ENCODE results near the gene LINGO1.

The LINGO1 gene

DNA sequence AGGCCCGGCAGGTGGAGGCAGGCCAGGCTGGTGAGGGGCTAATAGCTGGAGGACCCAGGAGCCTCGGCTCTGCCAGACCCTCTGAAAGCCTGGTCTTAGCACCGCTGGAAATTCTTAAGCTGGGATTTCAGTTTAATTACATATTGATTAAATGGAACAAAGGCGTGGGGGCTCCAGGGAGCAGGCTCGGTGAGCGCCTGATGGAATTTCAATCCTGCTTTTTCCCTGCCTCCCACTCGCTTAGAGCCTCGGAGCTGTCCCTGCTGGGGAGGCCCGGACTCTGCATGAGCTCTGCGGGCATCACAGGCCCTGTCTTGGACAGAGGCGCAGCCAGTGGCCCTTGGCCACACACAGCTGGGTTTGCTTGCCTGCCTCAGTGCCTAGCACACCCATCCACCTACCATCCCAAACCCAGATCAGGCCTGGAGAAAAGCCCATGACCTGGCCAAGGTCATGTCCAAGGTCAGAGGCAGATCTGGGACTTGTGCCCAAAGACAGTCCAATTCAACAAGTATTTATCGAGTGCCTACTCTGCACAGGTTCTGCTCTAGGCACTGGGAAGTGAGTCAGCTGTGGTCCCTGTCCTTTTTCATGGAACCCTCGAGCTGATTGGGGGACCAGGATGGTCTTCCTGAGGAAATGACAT is 40.6 kb downstream of the LINGO1 start:
- Histone ChIP-seq H3K4me3 (ENCODE audit: extremely low read depth, insufficient read depth, low read length, poor library complexity, severe bottlenecking) (no peak overlapping the region), H3K36me3 (ENCODE audit: control insufficient read depth, insufficient read depth, low read length) (no peaks in the 10 kb centered on the region), H3K4me1 (ENCODE audit: control insufficient read depth, insufficient read depth, low read length, poor library complexity, severe bottlenecking) (peaks cover 4% of the 10 kb centered on the region), H3K27ac (ENCODE audit: low read depth, low read length, severe bottlenecking) (no peak overlapping the region), H3K9me3 (ENCODE audit: control insufficient read depth, low read length) (no peaks in the 10 kb centered on the region)
- 77 to 80% methylated on average over 10 to 13 of the region's 13 CpGs for WGBS, 2 experiments (ENCODE audit: insufficient coverage in 2 of 2)

DNA sequence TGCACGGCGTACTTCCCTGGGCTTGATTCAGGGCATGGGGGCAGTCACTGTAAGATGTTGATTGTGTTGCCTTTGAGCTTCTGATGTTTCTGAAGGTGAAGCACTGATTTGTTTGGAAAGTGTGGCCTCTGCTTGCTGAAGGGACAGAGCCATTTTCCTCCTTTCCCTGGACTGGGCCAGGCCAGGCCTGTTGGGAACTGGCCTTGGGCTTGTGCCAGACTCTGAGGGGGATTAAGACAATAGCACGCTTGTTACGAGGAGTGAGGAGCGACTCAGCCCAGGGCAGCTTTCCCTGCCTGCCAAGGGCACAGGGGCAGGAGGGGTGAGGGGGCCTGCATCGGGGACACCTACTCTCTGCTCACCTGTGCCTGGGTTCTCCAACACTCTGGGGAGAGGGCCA is 42.9 kb downstream of the LINGO1 start:
- no peak overlapping the region for H3K4me3 ChIP-seq (ENCODE audit: extremely low read depth, insufficient read depth, low read length, poor library complexity, severe bottlenecking)
- no peaks in the 10 kb centered on the region for H3K9me3 ChIP-seq (ENCODE audit: control insufficient read depth, low read length)
- no peaks in the 10 kb centered on the region for H3K36me3 ChIP-seq (ENCODE audit: control insufficient read depth, insufficient read depth, low read length)
- H3K27ac ChIP-seq (ENCODE audit: low read depth, low read length, severe bottlenecking) = no peak overlapping the region
- WGBS, 2 experiments (ENCODE audit: insufficient coverage in 2 of 2) = 86 to 96% methylated on average over 4 of the region's 6 CpGs
- H3K4me1 ChIP-seq (ENCODE audit: control insufficient read depth, insufficient read depth, low read length, poor library complexity, severe bottlenecking) = no peaks in the 10 kb centered on the region

DNA sequence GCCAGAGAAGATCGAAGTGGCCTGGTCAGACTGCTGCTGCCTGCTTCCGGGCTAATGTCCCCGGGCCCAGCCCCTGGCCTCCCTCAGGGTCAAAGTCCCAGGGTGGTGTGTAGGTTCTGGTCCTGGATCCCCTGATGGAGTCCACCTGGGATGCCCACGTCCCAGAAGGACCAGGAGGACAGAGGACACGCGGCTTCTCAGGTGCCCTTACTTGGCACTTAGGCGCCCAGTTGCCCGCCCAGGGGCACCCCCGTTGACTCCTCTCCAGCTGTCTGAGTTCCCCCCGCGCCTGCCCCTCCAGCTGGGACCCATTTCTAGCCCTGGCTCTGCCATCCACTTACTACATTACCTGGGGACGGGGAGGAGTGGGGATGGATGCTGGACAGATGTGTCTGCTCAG is 44.6 kb downstream of the LINGO1 start:
- Histone ChIP-seq H3K4me1 (ENCODE audit: control insufficient read depth, insufficient read depth, low read length, poor library complexity, severe bottlenecking) (no peaks in the 10 kb centered on the region), H3K9me3 (ENCODE audit: control insufficient read depth, low read length) (no peaks in the 10 kb centered on the region), H3K36me3 (ENCODE audit: control insufficient read depth, insufficient read depth, low read length) (no peaks in the 10 kb centered on the region), H3K4me3 (ENCODE audit: extremely low read depth, insufficient read depth, low read length, poor library complexity, severe bottlenecking) (no peak overlapping the region), H3K27ac (ENCODE audit: low read depth, low read length, severe bottlenecking) (no peak overlapping the region)
- WGBS, 2 experiments (ENCODE audit: insufficient coverage in 2 of 2) = 89 to 97% methylated on average over 5 to 9 of the region's 12 CpGs

DNA sequence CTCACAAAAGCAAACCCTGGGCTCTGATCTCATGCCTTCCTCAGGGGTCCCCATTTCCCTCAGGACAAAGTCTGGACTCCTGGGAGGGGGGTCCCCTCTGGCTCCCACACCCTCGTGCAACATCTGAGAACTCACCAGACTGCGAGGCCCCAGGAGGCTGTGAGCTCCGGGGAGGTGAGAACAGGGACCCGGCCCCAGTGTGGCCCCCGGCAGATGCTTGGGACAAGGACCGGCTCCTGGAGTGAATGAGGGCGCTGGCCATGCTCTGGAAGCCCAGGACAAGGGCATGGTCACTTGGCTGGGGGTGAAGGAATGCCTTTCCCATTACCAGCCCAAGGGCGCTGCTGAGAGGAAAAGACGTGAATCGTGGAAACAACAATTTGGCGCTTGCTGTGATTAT is 48.0 kb downstream of the LINGO1 start:
- H3K9me3 ChIP-seq (ENCODE audit: control insufficient read depth, low read length) = no peaks in the 10 kb centered on the region
- 85 to 93% methylated on average over 6 to 11 of the region's 11 CpGs for WGBS, 2 experiments (ENCODE audit: insufficient coverage in 2 of 2)
- no peaks in the 10 kb centered on the region for H3K36me3 ChIP-seq (ENCODE audit: control insufficient read depth, insufficient read depth, low read length)
- no peaks in the 10 kb centered on the region for H3K4me1 ChIP-seq (ENCODE audit: control insufficient read depth, insufficient read depth, low read length, poor library complexity, severe bottlenecking)
- H3K27ac ChIP-seq (ENCODE audit: low read depth, low read length, severe bottlenecking) = no peak overlapping the region
- H3K4me3 ChIP-seq (ENCODE audit: extremely low read depth, insufficient read depth, low read length, poor library complexity, severe bottlenecking) = no peak overlapping the region

DNA sequence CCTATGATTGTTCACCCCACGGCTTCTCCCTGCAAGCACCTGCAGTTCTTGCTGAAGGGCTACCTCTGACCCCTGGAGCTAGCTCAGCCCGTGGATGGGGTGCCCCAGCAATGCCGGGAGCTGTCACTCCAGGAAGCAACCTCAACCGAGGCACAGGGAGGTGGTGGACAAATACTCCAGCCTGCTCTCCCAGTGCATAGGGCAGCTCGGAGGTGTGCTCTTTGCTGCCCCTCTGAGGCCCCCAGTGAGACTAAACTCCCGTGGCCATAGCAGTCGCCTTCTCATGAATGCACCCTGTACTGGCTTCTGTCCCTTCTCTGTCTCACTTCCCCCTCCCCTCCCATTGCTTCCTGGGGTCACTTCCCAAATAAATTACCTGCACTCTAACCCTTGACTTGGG is 48.5 kb downstream of the LINGO1 start:
- 48 to 49% methylated on average over 7 of the region's 7 CpGs for WGBS, 2 experiments (ENCODE audit: insufficient coverage in 2 of 2)
- Histone ChIP-seq H3K4me3 (ENCODE audit: extremely low read depth, insufficient read depth, low read length, poor library complexity, severe bottlenecking) (no peak overlapping the region), H3K9me3 (ENCODE audit: control insufficient read depth, low read length) (no peaks in the 10 kb centered on the region), H3K27ac (ENCODE audit: low read depth, low read length, severe bottlenecking) (no peak overlapping the region), H3K36me3 (ENCODE audit: control insufficient read depth, insufficient read depth, low read length) (no peaks in the 10 kb centered on the region), H3K4me1 (ENCODE audit: control insufficient read depth, insufficient read depth, low read length, poor library complexity, severe bottlenecking) (no peaks in the 10 kb centered on the region)

DNA sequence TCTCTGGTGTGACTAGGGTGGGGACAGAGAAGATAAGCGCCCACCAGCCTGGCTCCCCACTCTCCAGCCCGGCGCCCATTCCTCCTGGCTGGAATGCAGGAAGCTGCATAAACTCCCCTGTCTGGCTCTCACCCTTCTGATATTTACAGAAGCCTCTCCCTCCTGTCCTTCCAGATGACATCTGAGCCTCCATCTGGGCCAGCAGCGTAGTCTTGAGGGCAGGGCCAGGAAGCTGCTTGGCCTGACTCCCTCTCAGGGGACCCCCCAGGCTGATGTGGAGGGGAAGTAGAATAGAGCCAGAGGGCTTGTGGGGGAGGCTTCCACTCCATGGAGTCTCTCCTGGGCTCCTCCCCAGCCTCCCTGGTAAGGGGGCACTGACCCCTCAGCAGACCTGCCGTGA is 49.9 kb downstream of the LINGO1 start:
- WGBS, 2 experiments (ENCODE audit: insufficient coverage in 2 of 2) = 80% methylated on average over 4 to 5 of the region's 5 CpGs
- Histone ChIP-seq H3K9me3 (ENCODE audit: control insufficient read depth, low read length) (no peaks in the 10 kb centered on the region), H3K27ac (ENCODE audit: low read depth, low read length, severe bottlenecking) (no peak overlapping the region), H3K4me3 (ENCODE audit: extremely low read depth, insufficient read depth, low read length, poor library complexity, severe bottlenecking) (no peak overlapping the region), H3K4me1 (ENCODE audit: control insufficient read depth, insufficient read depth, low read length, poor library complexity, severe bottlenecking) (no peaks in the 10 kb centered on the region), H3K36me3 (ENCODE audit: control insufficient read depth, insufficient read depth, low read length) (no peaks in the 10 kb centered on the region)

DNA sequence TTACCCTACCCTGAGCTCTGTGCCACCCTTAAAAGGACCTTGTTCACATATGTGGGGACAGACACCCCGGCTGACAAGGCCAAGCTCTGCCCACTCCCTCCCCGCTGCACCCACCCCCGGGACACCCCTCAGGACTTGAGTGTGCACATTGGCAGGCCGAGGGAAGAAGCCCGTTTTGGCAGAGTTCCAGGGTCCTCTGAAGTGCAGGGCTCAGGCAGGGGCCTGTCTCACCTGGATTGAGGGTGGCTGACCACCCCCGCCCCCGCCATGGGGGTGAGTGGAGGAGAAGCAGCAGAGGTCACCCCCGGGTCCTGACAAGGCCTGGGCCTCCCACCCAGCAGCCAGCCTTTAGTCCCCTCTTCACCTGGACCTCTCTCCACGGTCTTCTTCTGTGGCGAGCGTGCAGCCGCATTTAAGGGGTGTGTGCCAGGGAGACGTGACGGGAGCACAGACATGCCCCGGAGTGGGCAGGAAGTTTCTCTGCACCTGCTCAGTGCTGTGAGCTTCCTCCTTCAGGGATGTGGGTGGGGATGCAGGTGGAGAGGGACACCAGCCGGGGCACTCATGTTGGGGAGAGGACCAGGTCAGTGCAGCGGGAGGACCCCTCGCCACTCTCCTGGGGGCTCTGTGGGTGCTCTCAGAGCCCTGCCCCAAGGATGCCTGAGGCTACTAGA is 50.7 kb downstream of the LINGO1 start:
- no peak overlapping the region for H3K27ac ChIP-seq (ENCODE audit: low read depth, low read length, severe bottlenecking)
- H3K4me3 ChIP-seq (ENCODE audit: extremely low read depth, insufficient read depth, low read length, poor library complexity, severe bottlenecking) = no peak overlapping the region
- no peaks in the 10 kb centered on the region for H3K4me1 ChIP-seq (ENCODE audit: control insufficient read depth, insufficient read depth, low read length, poor library complexity, severe bottlenecking)
- H3K36me3 ChIP-seq (ENCODE audit: control insufficient read depth, insufficient read depth, low read length) = no peaks in the 10 kb centered on the region
- 88 to 93% methylated on average over 12 to 16 of the region's 18 CpGs for WGBS, 2 experiments (ENCODE audit: insufficient coverage in 2 of 2)
- no peaks in the 10 kb centered on the region for H3K9me3 ChIP-seq (ENCODE audit: control insufficient read depth, low read length)

DNA sequence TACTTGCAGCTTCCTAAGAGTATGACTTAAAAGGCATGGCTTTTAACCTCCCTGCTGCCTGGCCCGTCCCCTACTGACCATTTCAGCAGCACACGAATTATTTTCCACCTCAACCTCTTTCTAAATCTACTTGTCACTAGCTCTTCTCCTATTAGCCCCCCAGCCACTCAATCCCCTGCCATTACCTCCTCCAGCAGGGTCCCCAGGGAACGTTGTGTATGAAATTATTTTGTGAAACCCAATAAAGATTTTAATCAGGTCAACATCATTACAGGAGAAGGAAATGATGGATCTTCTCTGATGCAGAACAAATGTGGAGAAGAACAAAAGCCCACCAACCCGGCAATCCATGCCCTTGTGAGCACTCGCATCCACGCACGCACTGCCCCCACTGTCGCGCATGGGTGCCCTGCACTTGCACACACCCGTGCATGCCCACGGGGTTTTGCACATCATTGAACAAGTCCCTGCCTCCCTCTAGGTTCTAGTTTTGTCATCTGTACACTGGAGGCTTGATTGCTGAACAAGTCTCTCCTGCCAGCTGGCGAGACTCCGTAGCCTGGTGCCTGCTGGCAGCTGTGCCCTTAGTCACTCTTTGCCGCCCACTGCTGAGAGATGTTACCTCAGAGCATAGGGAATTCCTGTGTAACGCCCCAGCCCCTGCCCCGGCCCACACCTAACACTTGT is 51.6 kb downstream of the LINGO1 start:
- WGBS, 2 experiments (ENCODE audit: insufficient coverage in 2 of 2) = 94 to 97% methylated on average over 11 to 13 of the region's 16 CpGs
- no peaks in the 10 kb centered on the region for H3K9me3 ChIP-seq (ENCODE audit: control insufficient read depth, low read length)
- H3K4me3 ChIP-seq (ENCODE audit: extremely low read depth, insufficient read depth, low read length, poor library complexity, severe bottlenecking) = no peak overlapping the region
- H3K27ac ChIP-seq (ENCODE audit: low read depth, low read length, severe bottlenecking) = no peak overlapping the region
- no peaks in the 10 kb centered on the region for H3K4me1 ChIP-seq (ENCODE audit: control insufficient read depth, insufficient read depth, low read length, poor library complexity, severe bottlenecking)
- no peaks in the 10 kb centered on the region for H3K36me3 ChIP-seq (ENCODE audit: control insufficient read depth, insufficient read depth, low read length)

DNA sequence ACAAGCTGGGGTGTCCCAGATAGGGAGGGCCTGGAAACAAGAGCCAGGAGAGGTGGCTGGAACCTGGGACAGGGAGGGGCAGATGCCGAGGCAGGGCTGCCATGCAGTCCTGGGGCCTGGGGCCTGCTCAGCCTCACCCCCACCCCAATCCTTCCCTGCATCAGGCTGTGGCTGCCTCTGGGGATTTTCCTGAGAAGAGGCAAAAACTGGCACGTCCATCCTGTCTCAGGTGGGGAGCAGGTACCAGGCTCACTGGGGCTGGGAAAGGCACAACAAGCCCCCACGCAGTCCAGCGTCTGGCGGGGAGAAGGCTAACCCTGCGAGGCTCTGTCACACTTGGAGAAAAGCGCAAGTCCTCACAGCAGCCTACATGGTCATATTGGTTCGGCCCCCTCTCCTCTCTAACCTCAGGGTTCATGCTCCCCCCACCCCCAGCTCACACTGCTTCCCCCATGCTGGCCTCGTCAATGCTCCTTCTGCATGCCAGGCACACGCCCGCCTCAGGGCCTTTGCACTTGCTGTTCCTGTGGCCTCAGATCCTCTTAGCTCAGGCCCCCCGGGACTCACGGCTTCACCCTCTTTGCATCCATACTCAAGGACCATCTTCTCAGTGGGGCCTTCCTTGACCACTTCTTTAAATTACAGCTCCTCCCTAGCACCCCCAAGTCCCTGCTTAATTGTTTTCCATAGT is 53.1 kb downstream of the LINGO1 start:
- 95 to 99% methylated on average over 9 to 13 of the region's 13 CpGs for WGBS, 2 experiments (ENCODE audit: insufficient coverage in 2 of 2)
- H3K4me3 ChIP-seq (ENCODE audit: extremely low read depth, insufficient read depth, low read length, poor library complexity, severe bottlenecking) = no peak overlapping the region
- H3K9me3 ChIP-seq (ENCODE audit: control insufficient read depth, low read length) = no peaks in the 10 kb centered on the region
- no peaks in the 10 kb centered on the region for H3K36me3 ChIP-seq (ENCODE audit: control insufficient read depth, insufficient read depth, low read length)
- H3K4me1 ChIP-seq (ENCODE audit: control insufficient read depth, insufficient read depth, low read length, poor library complexity, severe bottlenecking) = no peaks in the 10 kb centered on the region
- H3K27ac ChIP-seq (ENCODE audit: low read depth, low read length, severe bottlenecking) = no peak overlapping the region

DNA sequence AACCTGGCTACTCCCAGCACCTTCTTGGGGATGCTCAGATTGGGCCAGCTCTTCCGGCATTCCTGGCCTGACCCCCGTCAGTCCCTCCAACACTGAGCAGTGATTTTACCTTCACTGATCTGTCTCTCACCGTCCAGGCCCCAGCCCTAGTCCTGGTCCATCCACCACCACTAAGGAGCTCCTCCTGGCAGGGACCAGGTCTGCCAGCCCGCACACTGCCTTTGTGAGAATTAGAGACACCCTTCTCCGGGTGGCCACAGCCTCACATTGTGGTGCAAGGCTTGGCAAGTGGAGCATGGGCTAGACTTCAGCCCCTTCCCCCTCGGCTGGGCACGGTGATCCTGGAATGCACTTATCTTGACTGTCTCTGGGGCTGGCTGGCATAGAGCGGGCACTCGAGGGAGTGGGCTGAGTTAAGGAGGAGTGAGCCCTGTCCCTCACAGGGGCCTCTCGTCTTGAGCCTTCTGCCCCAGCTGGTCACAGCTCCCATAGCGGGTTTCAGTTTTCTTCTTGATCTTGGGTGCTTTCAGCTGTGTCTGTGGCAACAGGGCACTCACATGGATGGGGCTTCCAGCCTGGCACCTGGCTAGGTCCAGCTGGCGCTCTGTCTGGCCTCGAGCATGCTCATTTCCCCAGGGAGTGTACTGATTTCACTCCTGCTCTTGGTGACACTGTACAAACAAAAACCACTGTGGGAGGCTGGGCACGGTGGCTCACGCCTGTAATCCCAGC is 53.9 kb downstream of the LINGO1 start:
- Histone ChIP-seq H3K36me3 (ENCODE audit: control insufficient read depth, insufficient read depth, low read length) (no peaks in the 10 kb centered on the region), H3K4me1 (ENCODE audit: control insufficient read depth, insufficient read depth, low read length, poor library complexity, severe bottlenecking) (no peaks in the 10 kb centered on the region), H3K27ac (ENCODE audit: low read depth, low read length, severe bottlenecking) (no peak overlapping the region), H3K9me3 (ENCODE audit: control insufficient read depth, low read length) (no peaks in the 10 kb centered on the region), H3K4me3 (ENCODE audit: extremely low read depth, insufficient read depth, low read length, poor library complexity, severe bottlenecking) (no peak overlapping the region)
- WGBS, 2 experiments (ENCODE audit: insufficient coverage in 2 of 2) = 89 to 90% methylated on average over 12 to 15 of the region's 15 CpGs

Measured in mesodermal cell (in vitro differentiated cells).